UCSD-AML1 (cell line): ENCODE data around the gene PHF14.
"Not testable (repeated sequence)": the region's sequence is repeated elsewhere in the genome, so short reads cannot be mapped to it uniquely, and the experiment has no call there.

Experiments used
- DNase-seq: peaks from one replicate; lab custom pipeline; 2025; ENCODE audit not compliant: unreplicated experiment; lab: John Stamatoyannopoulos, UW

The PHF14 gene

DNA sequence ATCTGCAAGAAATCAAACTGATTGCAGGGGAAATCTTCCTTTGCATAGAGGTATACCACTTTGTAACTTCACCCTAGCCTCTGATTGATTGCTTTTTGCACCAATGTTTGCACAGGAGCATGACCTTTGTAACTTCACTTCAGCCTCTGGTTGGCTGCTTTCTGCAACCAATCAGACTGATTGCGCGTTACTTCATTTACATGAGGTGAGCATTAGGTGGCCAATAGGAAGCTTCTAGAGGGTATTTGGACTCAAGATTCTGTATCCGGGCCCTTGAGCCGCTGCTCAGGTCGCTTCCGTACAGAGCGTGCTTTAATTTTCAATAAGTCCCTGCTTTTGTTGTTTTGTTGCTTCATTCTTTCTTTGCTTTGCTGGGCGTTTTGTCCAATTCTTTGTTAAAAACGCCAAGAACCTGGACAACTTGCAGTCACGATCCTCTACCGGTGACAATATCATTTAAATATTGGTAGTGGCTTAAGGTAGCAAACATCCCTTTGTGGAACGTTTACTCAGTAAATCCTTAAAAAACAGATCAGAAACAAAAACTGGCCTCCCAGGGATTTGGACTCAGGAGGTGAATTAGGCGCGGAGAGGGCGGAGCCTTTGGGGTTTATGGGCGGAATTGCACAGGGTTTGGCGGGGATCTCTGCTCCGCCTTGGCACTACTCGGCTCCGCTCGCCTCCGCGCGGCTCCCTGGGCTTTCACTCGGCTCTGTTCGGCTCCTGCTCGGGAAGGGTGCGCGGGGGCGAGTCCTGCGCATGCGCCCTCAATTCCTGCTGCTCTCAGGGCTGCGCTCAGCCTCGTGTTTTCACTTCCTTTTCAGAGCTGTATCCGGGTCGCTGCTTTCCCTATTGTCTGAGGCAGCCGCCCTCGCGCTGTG, at the start of gene PHF14:
TSS of gene PHF14 (plus strand) at position 812 of the 881 bp plus-strand sequence. CDS start 452 bp downstream, outside the sequence.
- peak; percentile 90 for DNase-seq

- DNase-seq: no peak
Observed at GRCh38 chr7:10924370-10924769, 49.3 kb upstream of the PHF14 start.

GRCh38 chr7:10928203-10928602, 45.5 kb upstream of the PHF14 start:
- not testable (repeated sequence) for DNase-seq

DNA sequence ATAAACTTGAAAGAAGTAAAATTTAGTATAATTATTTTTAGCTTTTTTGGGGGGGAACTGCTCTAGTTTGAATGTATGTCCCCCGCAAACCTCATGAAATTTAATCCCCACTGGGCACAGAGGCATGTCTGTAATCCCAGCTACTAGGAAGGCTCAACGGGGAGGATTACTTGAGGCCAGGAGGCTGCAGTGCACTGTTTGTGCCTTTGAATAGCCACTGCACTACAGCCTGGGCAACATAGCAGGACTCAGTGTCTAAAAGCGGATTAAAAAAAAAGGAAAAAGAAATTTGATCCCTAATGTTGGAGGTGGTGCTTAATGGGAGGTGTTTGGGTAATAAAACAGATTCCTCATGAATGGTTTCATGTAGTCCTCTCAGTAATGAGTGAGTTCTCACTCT, 43.1 kb upstream of the PHF14 start:
- no peak for DNase-seq

- no peak for DNase-seq
Observed at GRCh38 chr7:10931161-10931560, 42.5 kb upstream of the PHF14 start.

DNA sequence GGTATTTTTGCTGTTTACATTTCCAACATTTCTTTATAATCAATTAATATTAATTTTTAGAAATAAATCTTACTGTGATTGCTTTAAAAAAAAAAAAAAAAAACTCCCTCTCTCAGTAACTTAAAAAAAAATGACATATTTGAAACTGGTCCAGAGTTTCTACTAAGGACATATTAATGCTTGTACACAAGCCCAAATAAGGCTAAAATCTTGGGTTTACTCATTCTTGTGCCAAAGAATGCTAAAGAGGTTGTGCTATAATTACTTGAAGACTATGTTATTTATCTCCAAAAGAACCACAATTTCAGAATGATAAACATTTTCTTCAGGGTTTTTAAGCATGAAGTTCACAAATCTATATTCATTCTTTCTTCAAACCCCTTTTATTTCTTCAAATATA, 39.4 kb upstream of the PHF14 start:
- DNase-seq: no peak

DNA sequence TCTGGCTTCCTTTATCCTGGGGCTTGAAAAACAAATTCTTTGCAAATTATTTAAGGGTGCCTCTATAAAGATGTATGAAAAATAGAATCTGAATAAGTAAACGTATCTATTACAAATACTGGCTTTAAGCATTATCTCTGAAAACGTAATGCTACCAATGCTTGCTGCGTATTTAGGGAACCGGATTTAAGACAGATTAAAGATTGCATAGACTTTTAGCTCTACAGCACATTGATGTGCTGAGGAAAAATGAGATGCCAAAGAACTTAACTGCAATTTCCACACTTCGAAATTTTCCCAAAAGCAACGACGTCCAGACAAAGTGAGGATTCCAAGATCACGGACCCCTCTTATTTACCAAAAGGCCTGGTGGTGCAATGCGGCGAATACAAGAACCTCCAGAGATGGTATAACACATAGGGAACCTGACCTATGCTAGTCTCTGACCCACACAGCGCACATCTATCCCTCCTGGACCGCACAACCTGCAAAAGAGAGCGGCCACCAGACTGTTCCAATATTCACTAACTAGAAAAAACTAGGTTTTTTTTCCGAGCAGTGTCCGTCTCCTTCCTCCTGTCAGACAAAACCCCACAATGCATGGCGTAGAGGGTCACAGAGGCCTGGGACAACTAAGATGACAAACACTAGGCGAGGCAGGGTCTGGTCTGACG, 34.3 kb upstream of the PHF14 start:
- no peak for DNase-seq

- DNase-seq: peak; percentile 88
Observed at GRCh38 chr7:10939911-10940703, 33.6 kb upstream of the PHF14 start.

DNA sequence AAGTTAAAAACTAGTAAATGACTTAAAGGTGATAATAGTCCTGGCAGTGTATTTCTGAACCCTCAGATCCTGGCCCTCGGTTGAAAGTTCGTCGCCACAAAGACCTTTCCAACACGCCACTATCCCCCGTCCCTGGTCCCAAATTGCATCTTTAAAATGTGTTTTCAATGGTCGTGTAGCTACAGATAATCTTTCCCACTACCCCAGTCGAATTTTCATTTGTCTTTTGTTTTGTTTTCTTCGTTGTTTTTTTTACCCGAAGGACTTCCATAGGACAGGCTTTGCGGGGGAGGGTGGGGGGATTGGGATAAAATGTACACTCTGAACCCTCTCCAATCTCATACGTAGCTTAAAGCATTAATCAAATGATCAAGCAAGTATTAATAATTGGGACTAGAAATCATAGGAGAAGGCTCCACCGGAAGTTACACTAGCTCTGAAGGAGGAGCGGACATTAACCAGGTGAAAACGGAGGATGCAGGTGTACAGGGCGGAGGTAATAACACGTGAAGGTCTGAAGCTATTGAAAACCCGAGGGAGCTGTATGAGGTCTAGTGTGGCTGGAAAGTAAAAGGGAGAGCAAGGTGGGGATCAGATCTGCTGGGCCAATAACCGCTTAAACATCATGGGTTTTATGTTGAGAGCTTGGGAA, 32.8 kb upstream of the PHF14 start:
- no peak for DNase-seq

DNA sequence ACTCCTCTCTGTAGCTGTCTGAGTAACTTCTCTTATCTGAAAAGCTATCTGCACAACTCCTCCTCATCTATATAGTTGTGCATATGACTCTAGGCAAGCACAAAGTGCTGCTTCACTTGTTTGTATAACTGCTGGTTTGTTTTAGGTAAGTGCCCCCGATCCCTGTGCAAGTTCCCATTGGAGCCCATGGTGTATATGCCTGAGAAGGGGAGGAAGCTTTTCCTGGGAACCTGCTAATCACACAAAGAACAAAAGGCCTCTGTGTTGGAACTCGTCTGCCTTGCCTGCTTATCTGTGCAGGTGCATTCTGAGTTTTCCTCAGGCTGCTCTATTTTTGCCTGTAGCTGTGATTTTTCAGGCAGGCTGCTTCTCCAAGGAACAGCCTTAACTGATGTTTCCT, 23.2 kb upstream of the PHF14 start:
- DNase-seq: no peak

DNA sequence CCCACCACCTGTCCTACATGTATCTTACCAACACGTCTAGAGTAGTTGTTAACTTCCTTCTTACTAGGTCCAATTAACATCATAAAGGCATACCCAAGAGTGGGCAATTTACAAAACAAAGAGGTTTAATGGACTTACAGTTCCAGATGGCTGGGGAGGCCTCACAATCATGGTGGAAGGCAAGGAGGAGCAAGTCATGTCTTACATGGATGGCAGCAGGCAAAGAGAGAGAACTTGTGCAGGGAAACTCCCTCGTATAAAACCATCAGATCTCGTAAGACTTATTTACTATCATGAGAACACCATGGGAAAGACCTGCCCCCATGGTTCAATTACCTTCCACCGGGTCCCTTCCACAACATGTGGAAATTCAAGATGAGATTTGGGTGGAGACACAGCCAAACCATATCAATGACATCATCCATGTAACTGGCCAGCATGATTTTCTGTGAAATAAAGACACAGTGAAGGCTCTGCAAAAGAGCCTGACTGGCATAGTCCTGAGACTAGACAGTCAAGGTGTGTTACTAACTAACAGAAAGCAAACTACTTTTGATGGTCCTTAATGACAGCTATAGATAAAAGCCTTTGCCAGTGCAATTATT, 22.6 kb upstream of the PHF14 start:
- not testable (repeated sequence) for DNase-seq

GRCh38 chr7:10952588-10952987, 21.1 kb upstream of the PHF14 start:
- DNase-seq: no peak

- not testable (repeated sequence) for DNase-seq
Observed at GRCh38 chr7:10953078-10953750, 20.5 kb upstream of the PHF14 start.

- no peak for DNase-seq
Observed at GRCh38 chr7:10956528-10956927, 17.1 kb upstream of the PHF14 start.

DNA sequence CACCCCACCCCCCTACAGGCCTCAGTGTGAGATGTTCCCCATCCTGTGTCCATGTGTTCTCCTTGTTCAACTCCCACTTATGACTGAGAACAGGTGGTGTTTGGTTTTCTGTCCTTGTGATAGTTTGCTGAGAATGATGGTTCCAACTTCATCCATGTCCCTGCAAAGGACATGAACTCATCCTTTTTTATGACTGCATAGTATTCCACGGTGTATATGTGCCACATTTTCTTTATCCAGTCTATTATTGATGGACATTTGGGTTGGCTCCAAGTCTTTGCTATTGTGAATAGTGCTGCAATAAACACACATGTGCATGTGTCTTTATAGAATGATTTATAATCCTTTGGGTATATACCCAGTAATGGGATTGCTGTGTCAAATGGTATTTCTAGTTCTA, 13.4 kb upstream of the PHF14 start:
- DNase-seq: not testable (repeated sequence)

GRCh38 chr7:10965016-10965415, 8.7 kb upstream of the PHF14 start:
- not testable (repeated sequence) for DNase-seq

GRCh38 chr7:10972174-10972573, 1.5 kb upstream of the PHF14 start:
- DNase-seq: no peak

GRCh38 chr7:10973942-10974911, 555 bp downstream of the PHF14 start:
- DNase-seq: peak; percentile 10

GRCh38 chr7:10977113-10977512, 3.4 kb downstream of the PHF14 start:
- no peak for DNase-seq
